ENCODE data around the gene TEAD4. TPM values are rescaled to one million over a fixed set of nuclear protein-coding genes. Genes with fewer than 3 reads are reported as not detected.
A peak's percentile ranks its signal among the peaks of the same experiment; 100 is the strongest.

The TEAD4 gene
- total RNA-seq, 4 donors from 2014 or later, result 4.7 to 26.7 (median 25.0) TPM

DNA sequence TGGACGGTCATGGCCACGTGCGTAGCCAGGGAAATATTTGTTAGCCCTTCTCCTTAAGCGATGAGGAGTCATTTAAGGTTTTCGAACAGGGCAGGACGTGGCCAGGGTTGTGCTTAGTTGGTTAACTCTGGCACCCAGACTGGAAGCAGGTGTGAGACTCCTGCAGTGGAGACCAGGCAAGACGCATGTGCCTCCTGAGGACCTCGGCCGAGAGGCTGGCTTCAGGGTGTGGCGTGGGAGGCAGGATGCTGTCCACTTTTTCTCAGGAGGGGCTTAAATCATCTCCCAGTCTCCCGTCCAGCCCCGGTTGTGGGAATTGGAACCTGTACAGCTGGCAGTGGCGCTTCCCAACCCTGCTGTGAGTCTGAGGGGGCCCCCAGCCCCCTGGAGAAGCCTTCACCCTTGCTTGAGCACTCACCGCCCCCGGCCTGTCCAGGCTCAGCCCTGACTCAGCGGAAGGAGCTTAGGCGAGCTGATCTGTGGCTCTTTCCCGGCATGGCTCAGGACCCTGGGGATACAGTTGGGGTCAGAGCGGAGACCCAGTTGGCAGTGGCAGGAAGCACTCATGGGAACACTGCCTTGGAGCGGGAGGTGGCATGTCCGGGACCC, 71.7 kb downstream of the TEAD4 start:
- peaks cover 0 to 4% (median 0%) of the 10 kb centered on the region in 3 donors for H3K4me1 ChIP-seq
- H3K4me3 ChIP-seq, result no peak overlapping the region
- peaks cover 0 to 11% of the 10 kb centered on the region in 2 donors for H3K36me3 ChIP-seq
- no peak overlapping the region for H3K27ac ChIP-seq
- WGBS, 2 donors (ENCODE audit: low coverage in 1 of 2), result 65 to 75% methylated on average over 5 to 10 of the region's 21 CpGs
- no peak for TF ChIP-seq EP300 (IDR thresholded peaks at IDR 0.05)
- TF ChIP-seq CTCF (IDR thresholded peaks at IDR 0.05), result no peak
- TF ChIP-seq POLR2AphosphoS5 (IDR thresholded peaks at IDR 0.05), result no peak
- no peak for ATAC-seq
- H3K27me3 ChIP-seq, result no peaks in the 10 kb centered on the region
- no peaks in the 10 kb centered on the region for H3K9me3 ChIP-seq

- WGBS, 2 donors (ENCODE audit: low coverage in 1 of 2), result 80 to 100% methylated on average over 1 to 6 of the region's 12 CpGs
- Histone ChIP-seq H3K9me3 (no peaks in the 10 kb centered on the region), H3K27me3 (no peaks in the 10 kb centered on the region), H3K4me1 (peaks cover 0 to 4% (median 0%) of the 10 kb centered on the region in 3 donors), H3K36me3 (peaks cover 0 to 8% of the 10 kb centered on the region in 2 donors), H3K4me3 (no peak overlapping the region), H3K27ac (no peak overlapping the region)
- TF ChIP-seq EP300 (IDR thresholded peaks at IDR 0.05), result no peak
- no peak for TF ChIP-seq POLR2A (IDR thresholded peaks at IDR 0.05)
- no peak for TF ChIP-seq CTCF (IDR thresholded peaks at IDR 0.05)
- no peak for ATAC-seq
Observed at GRCh38 chr12:3032161-3032560, 73.0 kb downstream of the TEAD4 start.

GRCh38 chr12:3032770-3033538, 73.8 kb downstream of the TEAD4 start:
- H3K4me1 ChIP-seq, result peaks cover 0 to 4% (median 0%) of the 10 kb centered on the region in 3 donors
- 33 to 70% methylated on average over 1 to 12 of the region's 27 CpGs for WGBS, 2 donors (ENCODE audit: low coverage in 1 of 2)
- no peaks in the 10 kb centered on the region for H3K27me3 ChIP-seq
- H3K36me3 ChIP-seq, result peaks cover 0 to 13% of the 10 kb centered on the region in 2 donors
- no peak overlapping the region for H3K4me3 ChIP-seq
- no peak for ATAC-seq
- no peaks in the 10 kb centered on the region for H3K9me3 ChIP-seq
- no peak overlapping the region for H3K27ac ChIP-seq
- TF ChIP-seq POLR2AphosphoS5 (IDR thresholded peaks at IDR 0.05), result no peak

DNA sequence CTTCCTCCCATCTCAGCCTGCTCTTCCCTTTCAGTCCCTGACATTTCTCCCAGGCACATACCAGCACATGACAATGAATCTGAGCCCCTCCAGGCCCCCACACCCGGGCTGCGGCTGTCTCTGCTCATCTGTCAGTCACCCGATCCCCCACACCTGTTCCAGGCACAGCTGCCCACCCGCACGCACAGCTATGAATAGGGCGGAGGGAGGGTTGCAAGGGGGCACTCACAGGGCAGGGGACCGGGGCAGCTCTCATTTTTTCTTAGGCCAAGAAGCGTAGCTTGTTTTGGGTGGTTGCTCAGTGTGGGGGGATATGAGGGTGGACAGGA, 74.3 kb downstream of the TEAD4 start:
- no peaks in the 10 kb centered on the region for H3K27me3 ChIP-seq
- ATAC-seq, result no peak
- peaks cover 0 to 18% of the 10 kb centered on the region in 2 donors for H3K36me3 ChIP-seq
- no peak overlapping the region for H3K4me3 ChIP-seq
- peaks cover 0 to 4% (median 0%) of the 10 kb centered on the region in 3 donors for H3K4me1 ChIP-seq
- no peak overlapping the region for H3K27ac ChIP-seq
- no peaks in the 10 kb centered on the region for H3K9me3 ChIP-seq
- 79% methylated on average over 6 of the region's 8 CpGs; no CpG with 5 or more reads in 1 of the 2 donors for WGBS, 2 donors (ENCODE audit: low coverage in 1 of 2)
- TF ChIP-seq POLR2AphosphoS5 (IDR thresholded peaks at IDR 0.05), result no peak
- TF ChIP-seq CTCF (IDR thresholded peaks at IDR 0.05), result no peak
- no peak for TF ChIP-seq EP300 (IDR thresholded peaks at IDR 0.05)
- TF ChIP-seq POLR2A (IDR thresholded peaks at IDR 0.05), result no peak

GRCh38 chr12:3034067-3034750, 75.0 kb downstream of the TEAD4 start:
- no peaks in the 10 kb centered on the region for H3K9me3 ChIP-seq
- ATAC-seq, result peak; percentile 51
- TF ChIP-seq POLR2A (IDR thresholded peaks at IDR 0.05) (no peak), CTCF (IDR thresholded peaks at IDR 0.05) (peak in 3 of 4 experiments; percentile 52 to 75 (median 69)), EP300 (IDR thresholded peaks at IDR 0.05) (no peak), POLR2AphosphoS5 (IDR thresholded peaks at IDR 0.05) (no peak)
- 56 to 60% methylated on average over 3 to 5 of the region's 10 CpGs for WGBS, 2 donors (ENCODE audit: low coverage in 1 of 2)
- no peak overlapping the region for H3K4me3 ChIP-seq
- H3K4me1 ChIP-seq, result peaks cover 0 to 4% (median 0%) of the 10 kb centered on the region in 3 donors
- H3K27ac ChIP-seq, result no peak overlapping the region
- H3K36me3 ChIP-seq, result peaks cover 0 to 25% of the 10 kb centered on the region in 2 donors
- H3K27me3 ChIP-seq, result no peaks in the 10 kb centered on the region
